NCI-H82 (cell line): Measurements from ENCODE around the gene G6PC2.
"Not testable (repeated sequence)": the region's sequence is repeated elsewhere in the genome, so short reads cannot be mapped to it uniquely, and the experiment has no call there.

Experiments used
- DNase-seq: peaks from one replicate; lab custom pipeline; 2025; lab: John Stamatoyannopoulos, UW

The G6PC2 gene

GRCh38 chr2:168901003-168901402, at the start of gene G6PC2:
Gene G6PC2 (plus strand): TSS chr2:168901291. CDS start chr2:168901332, 41 bp downstream.
- no peak for DNase-seq

- no peak for DNase-seq
Observed at GRCh38 chr2:168851674-168852320, 49.3 kb upstream of the G6PC2 start.

GRCh38 chr2:168852481-168852880, 48.6 kb upstream of the G6PC2 start:
- no peak for DNase-seq

GRCh38 chr2:168853471-168853870, 47.6 kb upstream of the G6PC2 start:
- DNase-seq, result no peak

GRCh38 chr2:168854651-168855050, 46.4 kb upstream of the G6PC2 start:
- no peak for DNase-seq

GRCh38 chr2:168855601-168856000, 45.5 kb upstream of the G6PC2 start:
- no peak for DNase-seq

GRCh38 chr2:168858146-168858545, 42.9 kb upstream of the G6PC2 start:
- no peak for DNase-seq

- DNase-seq, result not testable (repeated sequence)
Observed at GRCh38 chr2:168867164-168867563, 33.9 kb upstream of the G6PC2 start.

- not testable (repeated sequence) for DNase-seq
Observed at GRCh38 chr2:168870369-168870768, 30.7 kb upstream of the G6PC2 start.

- DNase-seq, result not testable (repeated sequence)
Observed at GRCh38 chr2:168870824-168871223, 30.3 kb upstream of the G6PC2 start.

- DNase-seq, result no peak
Observed at GRCh38 chr2:168874368-168875054, 26.6 kb upstream of the G6PC2 start.

- not testable (repeated sequence) for DNase-seq
Observed at GRCh38 chr2:168882163-168882562, 18.9 kb upstream of the G6PC2 start.

- DNase-seq, result no peak
Observed at GRCh38 chr2:168884975-168885374, 16.1 kb upstream of the G6PC2 start.

- DNase-seq, result peak; percentile 54
Observed at GRCh38 chr2:168889635-168890005, 11.5 kb upstream of the G6PC2 start.

GRCh38 chr2:168890006-168890782, 10.9 kb upstream of the G6PC2 start, which contains the start of gene SPC25:
Gene SPC25 (minus strand): TSS chr2:168890430. CDS start chr2:168889519, 911 bp downstream.
- peak; percentile 98 for DNase-seq

GRCh38 chr2:168892327-168892726, 8.8 kb upstream of the G6PC2 start:
- no peak for DNase-seq

GRCh38 chr2:168894101-168894500, 7.0 kb upstream of the G6PC2 start:
- DNase-seq, result no peak

- no peak for DNase-seq
Observed at GRCh38 chr2:168894720-168895119, 6.4 kb upstream of the G6PC2 start.

GRCh38 chr2:168895771-168896170, 5.3 kb upstream of the G6PC2 start:
- no peak for DNase-seq

- no peak for DNase-seq
Observed at GRCh38 chr2:168896783-168897182, 4.3 kb upstream of the G6PC2 start.

- no peak for DNase-seq
Observed at GRCh38 chr2:168897449-168897848, 3.6 kb upstream of the G6PC2 start.

- no peak for DNase-seq
Observed at GRCh38 chr2:168903888-168904287, 2.8 kb downstream of the G6PC2 start.

GRCh38 chr2:168904358-168904757, 3.3 kb downstream of the G6PC2 start:
- no peak for DNase-seq
